Renal cortex interstitium (tissue), 15 donors: ENCODE data around the gene NBPF11. TPM values are rescaled to one million over a fixed set of nuclear protein-coding genes. Genes with fewer than 3 reads are reported as not detected.
"Not testable (repeated sequence)": the region's sequence is repeated elsewhere in the genome, so short reads cannot be mapped to it uniquely, and the experiment has no call there.

ENCODE experiments used
- DNase-seq, 11 donors: peaks; one replicate each; pipeline ENCODE4 v3.0.0-alpha.2; 2013; ENCODE audit warnings: low read depth in 9 of 11, low spot score in 4 of 11; ENCODE audit errors: extremely low read depth in 1 of 11
- long read RNA-seq, 16 experiments: transcript quantifications; one replicate each; lab custom pipeline, GENCODE V29; 2026
- polyA plus RNA-seq, 3 donors: library from polyadenylated mRNA; unstranded; fragments of 120-200 nt; gene quantifications; one replicate each; pipeline ENCODE4 v1.2.1, GENCODE V29; 2013; ENCODE audit not compliant: insufficient read length in 3 of 3

NBPF11 gene, protein sequence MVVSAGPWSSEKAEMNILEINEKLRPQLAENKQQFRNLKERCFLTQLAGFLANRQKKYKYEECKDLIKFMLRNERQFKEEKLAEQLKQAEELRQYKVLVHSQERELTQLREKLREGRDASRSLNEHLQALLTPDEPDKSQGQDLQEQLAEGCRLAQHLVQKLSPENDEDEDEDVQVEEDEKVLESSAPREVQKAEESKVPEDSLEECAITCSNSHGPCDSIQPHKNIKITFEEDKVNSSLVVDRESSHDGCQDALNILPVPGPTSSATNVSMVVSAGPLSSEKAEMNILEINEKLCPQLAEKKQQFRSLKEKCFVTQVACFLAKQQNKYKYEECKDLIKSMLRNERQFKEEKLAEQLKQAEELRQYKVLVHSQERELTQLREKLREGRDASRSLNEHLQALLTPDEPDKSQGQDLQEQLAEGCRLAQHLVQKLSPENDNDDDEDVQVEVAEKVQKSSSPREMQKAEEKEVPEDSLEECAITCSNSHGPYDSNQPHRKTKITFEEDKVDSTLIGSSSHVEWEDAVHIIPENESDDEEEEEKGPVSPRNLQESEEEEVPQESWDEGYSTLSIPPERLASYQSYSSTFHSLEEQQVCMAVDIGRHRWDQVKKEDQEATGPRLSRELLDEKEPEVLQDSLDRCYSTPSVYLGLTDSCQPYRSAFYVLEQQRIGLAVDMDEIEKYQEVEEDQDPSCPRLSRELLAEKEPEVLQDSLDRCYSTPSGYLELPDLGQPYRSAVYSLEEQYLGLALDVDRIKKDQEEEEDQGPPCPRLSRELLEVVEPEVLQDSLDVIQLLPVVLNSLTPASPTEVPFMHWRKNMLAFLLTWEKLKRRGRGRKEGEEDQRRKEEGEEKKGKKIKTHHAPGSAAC
- 10 to 100 TPM; 27.9 to 46.1 (median 29.8) TPM for polyA plus RNA-seq
- long read RNA-seq, donor 1 = 0 reads
- long read RNA-seq, donor 2 = 0 reads
- long read RNA-seq, donor 3 = 0 reads
- long read RNA-seq, donor 4, full-length matches to known transcripts = 1 of 1 reads
- long read RNA-seq, donor 4, partial matches to known transcripts = 0 of 1 reads
- long read RNA-seq, donor 4, other reads (novel, unspliced or antisense) = 0 of 1 reads
- long read RNA-seq, donor 5 = 0 reads
- long read RNA-seq, donor 6 = 0 reads
- long read RNA-seq, donor 7 = 0 reads
- long read RNA-seq, donor 8 = 0 reads
- long read RNA-seq, donor 9 = 0 reads
- long read RNA-seq, donor 10 = 0 reads
- long read RNA-seq, donor 11 = 0 reads
- long read RNA-seq, donor 12 = 0 reads
- long read RNA-seq, donor 13 = 0 reads
- long read RNA-seq, donor 14 = 0 reads
- long read RNA-seq, donor 15 = 0 reads
- long read RNA-seq, donor 16 = 0 reads

DNA sequence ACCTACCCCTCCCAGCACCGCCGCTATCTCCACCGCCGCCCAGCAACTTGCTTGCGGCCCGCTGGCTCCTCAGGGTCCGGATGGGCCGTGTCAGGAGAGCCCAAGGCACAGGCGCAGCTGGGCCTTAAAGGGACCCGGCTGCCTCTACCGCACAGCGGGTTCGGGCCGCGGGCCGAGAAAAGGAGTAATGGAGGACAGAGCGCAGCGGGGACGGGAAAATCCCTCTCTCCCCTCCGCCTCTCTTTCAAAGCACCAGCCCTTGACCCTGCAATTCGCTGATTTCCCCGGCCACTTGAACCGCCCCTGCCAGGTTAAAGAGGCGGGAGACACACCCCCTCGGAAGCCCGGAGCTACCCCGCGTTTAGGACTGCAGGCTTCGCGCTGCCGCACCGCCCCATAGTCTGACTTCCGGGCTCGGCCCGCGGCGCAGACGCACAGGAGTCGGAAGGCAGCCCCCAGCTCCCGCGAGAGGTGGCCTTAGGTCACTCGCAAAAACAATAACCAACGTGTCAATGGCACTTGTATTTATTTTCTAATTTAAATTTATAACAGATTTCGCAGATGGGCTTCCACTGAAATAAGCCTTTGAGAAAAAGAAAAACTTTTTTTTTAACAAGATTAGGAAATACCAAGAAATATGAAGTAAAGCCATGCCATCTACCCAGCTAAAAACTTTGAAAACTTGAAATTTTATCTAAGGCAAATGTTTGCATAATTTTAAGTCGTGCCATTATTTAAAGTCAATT lies at the start of gene NBPF11:
TSS of gene NBPF11 (minus strand) at position 371 of the 746 bp plus-strand sequence. CDS start 25,278 bp downstream, outside the sequence.
- peak in 8 of 11 donors; percentile 55 to 80 (median 71) for DNase-seq

DNA sequence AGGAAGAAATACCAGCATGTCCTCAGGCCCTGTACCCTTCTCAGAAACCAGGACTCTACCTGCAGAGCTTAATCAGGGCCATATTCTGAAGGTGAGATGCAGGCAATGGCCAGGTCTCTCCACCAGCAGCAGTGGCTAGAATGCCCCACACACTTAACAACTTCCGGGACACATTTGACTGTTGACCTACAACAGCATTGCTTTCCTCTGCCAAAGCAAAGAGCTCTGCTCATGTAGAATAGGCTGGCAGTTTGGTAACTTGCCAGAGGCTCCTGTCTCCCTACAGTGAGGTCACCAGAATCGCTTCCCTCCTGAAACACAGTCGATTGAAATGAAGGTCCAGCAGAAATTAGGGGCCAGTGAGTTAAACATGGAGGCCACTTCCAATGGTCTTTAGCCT lies 45.3 kb upstream of the NBPF11 start:
- DNase-seq = not testable (repeated sequence)

DNA sequence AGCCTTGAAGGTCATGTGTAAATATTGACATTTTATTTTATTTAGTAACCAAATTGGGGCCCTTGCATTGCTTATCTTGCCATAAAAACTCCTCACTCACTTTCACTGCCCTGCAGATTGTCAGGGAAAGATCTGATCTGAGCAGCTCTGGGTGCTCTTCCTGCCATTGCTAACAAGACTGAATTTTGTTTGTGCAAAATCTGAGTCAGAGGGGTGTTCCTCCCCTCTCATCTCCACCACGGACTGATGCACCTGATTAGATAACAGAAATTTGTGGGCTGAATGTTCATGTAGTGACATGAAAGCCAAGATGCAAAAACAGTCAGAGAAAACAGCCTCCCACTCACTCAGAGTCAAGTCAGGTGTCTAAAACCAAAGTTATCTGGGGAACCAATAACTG lies 44.9 kb upstream of the NBPF11 start:
- DNase-seq = not testable (repeated sequence)

DNA sequence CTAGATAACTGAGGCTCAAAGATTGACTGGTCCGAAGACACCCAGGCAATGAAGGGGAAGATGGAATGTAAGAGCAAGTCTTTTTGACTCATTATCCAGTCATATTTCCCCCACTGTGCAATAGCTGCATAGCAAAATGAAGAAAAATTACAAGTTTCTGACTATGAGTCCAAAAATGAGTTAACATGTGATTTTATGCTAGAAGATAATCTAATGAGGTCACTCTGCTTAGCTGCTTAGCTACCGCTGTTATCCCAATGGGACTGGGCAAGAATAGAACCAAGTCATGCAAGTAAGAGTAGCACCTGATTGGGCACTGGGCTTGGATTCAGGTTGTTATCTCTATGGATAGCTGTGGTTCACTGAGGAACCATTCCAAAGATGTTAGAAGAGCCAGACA lies 43.0 kb upstream of the NBPF11 start:
- DNase-seq = not testable (repeated sequence)

DNA sequence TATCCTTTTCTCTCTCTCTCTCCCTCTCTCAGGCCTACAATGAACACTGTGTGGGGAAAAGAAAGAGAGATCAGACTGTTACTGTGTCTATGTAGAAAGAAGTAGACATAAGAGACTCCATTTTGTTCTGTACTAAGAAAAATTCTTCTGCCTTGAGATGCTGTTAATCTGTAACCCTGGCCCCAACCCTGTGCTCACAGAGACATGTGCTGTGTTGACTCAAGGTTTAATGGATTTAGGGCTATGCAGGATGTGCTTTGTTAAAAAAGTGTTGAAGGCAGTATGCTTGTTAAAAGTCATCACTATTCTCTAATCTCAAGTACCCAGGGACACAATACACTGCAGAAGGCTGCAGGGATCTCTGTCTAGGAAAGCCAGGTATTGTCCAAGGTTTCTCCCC lies 36.7 kb upstream of the NBPF11 start:
- DNase-seq = not testable (repeated sequence)

DNA sequence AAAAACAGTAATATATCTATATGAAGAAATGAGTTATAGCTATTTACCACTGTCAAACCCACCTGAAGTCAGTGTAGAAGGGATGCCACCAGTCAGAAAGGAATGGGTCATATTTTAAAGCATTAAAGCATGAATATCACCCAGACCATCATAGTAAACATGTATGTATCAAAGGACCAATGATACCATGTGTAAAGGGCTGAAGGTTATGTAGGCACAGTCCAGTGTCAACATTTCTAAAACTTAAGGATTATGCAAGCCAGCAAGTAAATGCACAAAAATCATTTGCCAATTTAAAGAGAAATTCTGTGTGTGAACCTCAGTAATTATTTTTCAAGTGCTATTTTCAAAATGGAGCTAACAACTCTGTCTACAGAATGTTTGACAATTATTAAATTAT lies 26.6 kb upstream of the NBPF11 start:
- DNase-seq = not testable (repeated sequence)

DNA sequence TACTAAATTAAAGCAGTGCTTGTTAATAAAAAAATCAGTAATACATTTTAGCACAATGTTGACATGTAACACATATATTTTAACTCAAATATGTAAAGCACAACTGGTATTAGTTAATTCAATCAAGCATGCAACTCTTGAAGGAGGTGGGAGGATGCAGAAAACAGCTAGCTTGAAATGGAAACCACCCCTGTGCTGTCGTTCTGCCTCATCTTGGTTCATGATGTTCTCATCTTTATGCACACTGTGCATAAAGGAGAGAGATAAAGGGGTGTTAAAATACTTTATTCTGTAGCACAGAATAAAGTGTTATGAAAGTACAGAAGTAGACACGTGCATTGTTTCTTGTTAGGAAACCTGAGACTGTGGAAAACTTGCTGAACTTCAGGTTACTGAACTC lies 23.3 kb upstream of the NBPF11 start:
- not testable (repeated sequence) for DNase-seq

DNA sequence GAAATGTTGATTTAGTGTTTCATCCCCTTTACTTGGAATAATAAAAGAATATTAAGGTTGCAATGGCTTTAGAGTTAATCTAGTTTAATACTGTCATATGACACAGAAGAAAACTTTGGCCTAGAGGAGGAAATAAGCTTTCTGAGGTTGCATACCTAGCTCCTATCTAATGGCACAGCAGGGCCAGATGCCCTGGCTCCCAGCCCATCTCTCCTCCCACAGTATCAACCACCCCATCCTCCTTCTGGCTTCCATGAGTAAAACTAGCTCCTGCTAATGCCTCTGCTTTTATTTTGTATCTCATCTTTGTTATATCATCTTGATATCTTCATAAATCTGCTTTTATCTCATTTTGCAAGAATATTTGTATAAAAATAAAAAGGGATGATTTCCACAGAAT lies 19.9 kb upstream of the NBPF11 start:
- not testable (repeated sequence) for DNase-seq

DNA sequence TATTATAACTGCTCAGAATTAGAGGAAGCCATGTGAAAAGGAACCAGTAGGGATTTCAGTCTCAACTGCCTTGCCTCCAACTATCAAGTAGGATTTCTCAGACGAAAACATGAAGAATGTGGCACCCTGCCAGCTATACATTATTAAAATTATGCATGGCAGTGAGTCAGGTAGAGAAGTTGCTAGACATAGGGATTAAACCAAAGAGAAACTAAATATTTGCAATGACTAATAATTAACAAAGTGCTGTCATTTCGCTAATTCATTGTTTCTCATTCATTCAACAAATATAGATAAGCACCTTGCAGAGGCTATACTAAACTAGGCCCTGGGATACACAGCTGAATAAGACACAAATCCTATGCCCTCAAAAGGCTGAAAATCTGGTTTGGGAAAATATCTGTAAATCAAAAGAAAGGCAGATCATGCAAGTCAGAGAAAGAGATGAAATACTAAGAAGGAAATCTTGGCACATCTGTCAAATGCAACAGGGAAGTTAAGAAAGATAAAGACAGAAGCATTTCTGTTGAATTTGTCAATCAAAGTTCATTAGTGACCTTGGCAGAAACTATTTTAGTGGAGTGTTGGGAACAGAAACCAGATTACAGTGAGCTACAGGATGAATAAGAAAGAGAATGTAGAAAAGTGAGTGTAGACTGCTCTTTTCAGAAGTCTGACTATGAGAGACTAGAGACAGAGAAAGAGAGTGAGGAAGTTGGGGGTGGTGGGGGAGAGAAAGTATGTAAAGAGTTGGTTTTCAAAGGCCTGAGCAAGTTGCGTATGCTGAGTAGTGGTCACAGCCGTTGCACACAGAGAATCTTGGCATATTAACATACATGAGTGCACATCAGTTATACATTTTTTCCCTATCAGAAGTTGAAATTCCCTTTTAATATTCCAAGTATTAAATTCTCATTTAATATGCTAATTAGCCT lies 14.7 kb upstream of the NBPF11 start:
- DNase-seq = no peak

DNA sequence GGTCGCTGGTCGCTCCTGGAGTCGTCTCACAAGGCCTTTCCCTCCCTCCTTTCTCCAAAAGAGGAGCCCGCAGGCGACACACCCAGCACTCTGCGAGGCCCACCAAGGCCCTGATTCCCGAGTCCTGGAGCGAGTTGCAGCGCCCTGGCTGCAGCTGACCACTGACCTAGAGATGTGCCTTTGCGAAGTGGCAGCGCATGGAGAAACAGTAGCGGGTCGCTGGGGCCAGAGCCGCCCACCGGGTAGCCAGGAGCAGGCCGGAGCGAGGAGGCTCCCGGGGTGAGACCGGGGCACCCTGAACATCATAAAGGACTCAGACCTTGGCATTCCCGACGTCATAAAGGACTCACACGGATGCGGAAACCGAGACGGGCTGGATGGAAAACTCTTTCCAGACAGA lies 10.3 kb upstream of the NBPF11 start:
- no peak for DNase-seq

DNA sequence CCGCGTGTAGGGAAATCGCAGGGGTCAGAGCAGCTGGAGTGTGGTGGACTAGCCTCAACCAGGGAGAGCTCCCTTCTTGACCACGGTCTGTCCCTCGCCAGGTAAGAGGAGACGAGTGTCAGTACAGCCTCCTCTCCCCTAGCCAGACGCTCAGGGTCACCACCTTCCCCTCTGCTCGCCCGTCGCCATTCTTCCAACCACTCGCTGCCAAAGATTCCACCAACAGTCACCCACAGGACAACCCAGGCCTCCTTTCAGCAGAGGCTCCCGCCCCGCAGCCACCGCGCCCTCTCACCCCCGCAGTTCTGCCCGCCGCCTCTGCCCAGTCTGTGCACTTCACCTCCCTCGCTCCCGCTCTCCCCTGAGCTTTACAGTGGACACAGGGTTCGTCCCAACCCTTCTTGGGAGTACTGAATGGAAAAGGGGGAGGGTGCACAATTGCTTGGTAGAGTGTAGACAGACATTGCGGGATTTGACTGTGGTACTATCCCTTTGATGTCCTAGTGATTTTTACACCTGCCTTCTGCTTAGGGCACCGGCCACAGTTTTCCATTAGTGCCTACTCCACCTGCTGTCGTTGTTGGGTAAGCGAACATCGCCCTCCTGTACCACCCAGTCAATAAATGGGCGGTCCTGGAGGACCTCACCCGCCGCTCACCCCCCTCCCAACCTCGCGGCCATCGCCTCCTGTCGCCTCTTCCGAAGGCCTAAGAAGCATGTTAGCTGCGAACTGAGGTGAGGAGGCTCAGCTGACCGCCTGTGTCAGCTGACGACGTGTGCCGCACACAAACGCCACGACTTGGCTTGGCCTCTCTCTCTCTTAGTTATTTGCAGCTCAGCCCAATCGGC lies 9.2 kb upstream of the NBPF11 start:
- no peak for DNase-seq

DNA sequence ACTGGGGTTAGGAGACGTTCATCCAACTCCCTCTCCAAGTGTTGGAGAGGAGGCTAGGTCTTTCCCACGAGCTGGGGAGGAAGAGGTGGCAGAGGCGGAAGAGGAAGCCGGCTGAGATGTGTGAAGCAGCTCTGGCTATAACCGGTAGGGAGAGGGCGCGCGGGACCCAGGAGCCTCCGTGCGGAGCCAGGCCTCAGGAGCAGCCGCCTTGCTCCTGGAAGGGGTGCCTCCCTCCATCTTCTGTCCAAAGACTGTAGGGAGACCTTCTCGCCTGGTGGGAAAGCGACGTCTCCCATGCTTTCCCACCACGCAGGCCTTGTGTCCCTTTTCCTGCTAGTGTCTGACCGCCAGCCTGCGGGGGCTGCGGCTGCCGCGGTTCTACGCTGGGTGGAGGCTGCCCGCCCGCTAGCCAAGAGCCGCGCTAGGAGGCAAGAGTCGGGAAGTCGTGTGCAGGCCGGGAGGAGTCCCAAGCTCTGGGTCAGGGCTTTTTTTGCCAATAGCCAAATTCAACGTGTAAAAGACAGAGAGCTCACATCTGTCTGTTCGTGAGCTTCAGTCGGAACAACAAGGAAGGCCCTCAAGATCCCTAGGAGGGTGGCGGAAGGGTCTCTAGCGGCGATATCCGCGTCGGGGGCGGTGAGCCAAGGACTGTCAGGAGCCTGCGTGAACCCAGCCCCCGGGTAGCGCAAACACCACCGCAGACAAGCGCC lies 8.4 kb upstream of the NBPF11 start:
- DNase-seq = no peak

DNA sequence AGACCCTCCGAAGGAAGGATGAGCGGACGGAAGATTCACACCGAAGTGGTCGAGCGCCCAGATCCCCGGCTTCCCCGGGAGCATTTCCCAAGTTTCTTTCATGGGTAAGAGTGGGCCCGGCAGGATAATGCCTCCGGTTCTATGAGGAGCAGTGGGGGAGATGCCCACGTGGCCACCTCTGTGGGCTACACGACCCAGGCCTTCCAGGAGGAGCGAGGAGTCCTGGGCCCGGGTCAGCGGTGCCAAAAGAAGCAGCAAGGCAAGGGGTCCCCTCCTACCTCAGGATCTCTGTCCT lies 7.9 kb upstream of the NBPF11 start:
- DNase-seq = no peak

DNA sequence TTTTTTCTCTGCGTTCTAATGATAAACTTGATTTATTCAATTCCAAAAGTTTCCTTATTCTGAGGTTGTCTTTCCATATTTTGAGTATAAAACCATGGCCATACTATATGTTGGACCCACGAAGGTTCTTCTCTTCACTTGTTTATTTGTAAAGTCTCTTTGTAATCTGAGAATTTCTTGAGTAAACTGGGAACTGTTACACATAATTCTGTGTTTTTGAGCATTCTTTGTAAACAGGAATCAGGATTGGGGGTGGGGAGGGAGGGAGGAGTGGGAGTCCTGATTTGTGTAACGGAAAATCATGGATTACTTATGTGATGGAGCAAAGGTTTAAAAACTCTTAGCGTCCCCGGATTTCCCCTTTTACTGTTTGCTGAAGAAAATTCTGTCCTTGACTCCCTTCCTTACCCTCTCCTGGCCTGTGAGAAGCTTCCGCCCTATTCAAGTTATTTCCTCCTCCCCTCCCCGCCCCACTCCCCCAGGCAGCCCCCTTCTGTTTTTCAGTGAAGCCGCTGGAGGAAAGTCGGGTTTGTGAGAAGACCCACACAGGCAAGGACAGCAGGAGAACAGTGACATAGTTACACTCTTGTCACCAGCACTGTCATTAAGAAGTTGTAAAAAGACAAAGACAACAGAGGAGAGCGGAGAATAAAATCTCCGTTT lies 6.4 kb upstream of the NBPF11 start:
- no peak for DNase-seq

DNA sequence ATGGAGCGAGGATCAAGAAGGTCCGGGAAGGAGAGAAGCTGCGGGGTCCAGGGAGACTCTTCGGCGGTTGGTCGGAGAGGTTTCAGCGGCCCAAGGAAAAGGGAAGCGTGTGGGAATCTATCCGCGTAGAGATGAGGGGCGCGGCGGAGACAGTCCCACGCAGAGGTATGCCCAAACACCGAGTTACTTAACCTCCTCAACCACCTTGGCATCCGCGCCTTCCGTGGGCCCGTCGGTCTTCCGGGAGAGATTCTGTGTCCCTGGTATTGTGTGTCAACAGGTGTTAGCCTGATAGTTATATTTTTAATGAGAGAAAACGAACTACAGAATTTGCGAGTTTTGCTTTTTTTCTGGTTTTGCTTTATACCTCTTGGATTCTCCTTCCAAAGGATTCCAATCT lies 5.7 kb upstream of the NBPF11 start:
- not testable (repeated sequence) for DNase-seq
